Skin of body (tissue), 2 donors: ENCODE measurements around the gene NEURL1. TPM values are rescaled to one million over a fixed set of nuclear protein-coding genes. Genes with fewer than 3 reads are reported as not detected.

Source experiments
- DNase-seq: peaks from one replicate; lab custom pipeline; 2025; lab: John Stamatoyannopoulos, UW
- total RNA-seq: library from RNA; depleted of rRNA; stranded (reverse); fragments of >200 nt; gene quantifications from one replicate; pipeline ENCODE4 v1.2.3, GENCODE V29; 2014

The NEURL1 gene
- total RNA-seq, 1 donor from 2014 or later: 2.1 TPM

DNA sequence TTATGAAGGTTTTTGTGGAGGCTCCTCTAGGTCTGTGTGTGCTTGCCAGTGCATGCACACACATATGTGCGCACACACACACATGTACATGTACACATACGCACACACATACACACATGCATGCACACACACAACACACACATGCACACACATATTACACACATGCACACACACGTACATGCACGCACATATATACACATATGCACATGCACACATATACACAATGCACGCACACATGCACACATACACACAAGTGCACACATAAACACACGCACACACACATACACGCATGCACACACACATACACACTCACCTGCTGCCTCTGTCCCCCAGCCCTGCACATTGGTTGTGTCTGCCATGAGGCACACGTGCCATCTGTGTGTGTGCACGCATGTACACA lies 66.3 kb downstream of the NEURL1 start:
- DNase-seq: no peak

DNA sequence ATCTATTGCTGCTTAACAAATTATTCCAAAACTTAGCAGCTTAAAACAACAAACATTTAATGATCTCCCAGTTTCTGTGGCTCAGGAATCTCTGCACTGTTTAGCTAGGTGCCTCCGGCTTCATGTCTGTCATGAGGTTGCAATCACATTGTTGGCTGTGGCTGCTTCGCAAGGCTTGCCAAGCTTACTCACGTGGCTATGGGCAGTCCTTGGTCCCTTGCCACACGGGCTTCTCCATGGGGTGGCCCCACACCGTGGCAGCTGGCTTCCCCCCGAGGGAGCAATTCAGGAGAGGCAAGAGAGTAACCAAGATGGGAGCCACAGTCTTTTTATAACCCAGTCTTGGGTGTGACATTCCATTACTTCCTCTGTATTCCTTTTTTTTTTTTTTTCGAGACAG lies 67.4 kb downstream of the NEURL1 start:
- DNase-seq: no peak

DNA sequence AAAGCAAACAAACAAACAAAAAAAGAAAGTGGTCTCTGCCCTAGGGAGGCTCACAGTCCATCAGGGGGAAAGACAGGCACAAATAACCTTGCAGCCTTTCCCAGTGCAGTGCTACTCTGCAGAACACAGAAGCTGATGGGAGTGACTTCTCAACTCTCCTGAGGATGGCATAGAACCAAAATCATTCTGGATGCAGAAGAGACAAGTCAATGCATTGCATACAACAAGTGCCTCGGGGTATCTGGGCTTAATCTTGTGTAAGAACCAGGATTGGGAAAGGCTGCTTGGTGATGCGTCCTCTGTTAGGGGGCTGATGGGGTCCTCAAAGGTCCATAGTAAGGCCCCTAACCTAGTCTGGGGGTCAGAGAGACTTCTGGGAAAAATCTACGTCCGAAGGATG lies 68.9 kb downstream of the NEURL1 start:
- no peak for DNase-seq

DNA sequence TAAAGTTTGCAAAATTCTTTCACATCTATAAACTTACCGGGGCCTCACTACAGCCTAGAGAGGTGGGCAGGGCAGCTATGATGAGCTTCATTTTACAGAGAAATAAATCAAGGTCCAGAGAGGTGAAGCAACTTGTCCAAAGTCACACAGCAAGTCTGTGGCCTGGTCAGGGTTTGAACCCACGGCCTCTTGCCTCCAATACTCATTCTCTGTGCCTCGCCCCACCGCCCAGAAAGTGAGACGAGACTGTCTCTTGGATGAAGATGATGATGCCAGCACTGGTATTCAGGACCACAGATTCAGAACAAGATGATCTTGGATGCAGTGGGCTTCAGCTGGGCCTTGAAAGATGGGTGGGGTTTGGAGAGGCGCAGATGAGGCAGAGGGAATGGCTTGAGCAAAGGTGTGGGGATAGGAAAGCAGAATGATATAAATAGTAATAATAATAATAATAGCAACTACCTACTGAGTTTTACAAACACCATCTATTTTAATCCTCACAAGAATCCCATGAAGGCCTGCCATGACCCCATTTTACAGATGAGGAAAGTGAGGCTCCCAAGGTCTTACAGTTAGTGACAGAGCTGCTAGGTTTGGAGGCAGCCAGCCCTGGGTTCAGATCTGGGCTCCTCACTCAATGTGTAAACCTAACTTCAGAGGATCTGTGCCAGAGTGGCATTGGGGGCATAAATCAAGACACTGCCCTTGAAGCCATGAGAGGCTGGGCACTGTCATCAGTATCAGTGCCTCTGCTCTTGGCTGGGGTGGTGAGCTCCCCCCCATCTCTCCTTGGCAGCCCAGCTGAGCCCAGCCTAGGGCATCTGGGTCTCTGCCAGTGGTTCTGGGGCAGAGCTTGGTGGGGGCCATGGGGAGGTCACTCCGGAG lies 70.0 kb downstream of the NEURL1 start:
- no peak for DNase-seq

DNA sequence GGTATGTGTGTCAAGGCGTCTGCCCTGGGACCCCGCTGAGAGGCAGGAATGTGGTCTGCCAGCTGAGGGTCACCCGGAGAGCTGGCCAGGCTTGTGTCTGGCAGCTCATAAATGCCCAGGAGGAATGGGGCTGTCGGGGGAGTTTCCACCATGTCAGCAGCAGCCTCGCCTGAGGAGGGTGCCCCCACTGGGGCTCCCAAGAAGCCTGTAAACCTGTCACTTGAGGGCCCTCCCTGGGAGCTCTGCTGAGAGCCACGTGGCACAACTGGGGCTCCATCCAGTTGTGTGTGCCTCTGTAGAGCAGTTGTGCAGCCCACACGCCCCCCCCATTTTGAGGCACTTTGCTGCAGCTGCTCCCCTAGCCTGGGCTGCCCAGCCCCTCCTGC lies 70.6 kb downstream of the NEURL1 start:
- DNase-seq: no peak

DNA sequence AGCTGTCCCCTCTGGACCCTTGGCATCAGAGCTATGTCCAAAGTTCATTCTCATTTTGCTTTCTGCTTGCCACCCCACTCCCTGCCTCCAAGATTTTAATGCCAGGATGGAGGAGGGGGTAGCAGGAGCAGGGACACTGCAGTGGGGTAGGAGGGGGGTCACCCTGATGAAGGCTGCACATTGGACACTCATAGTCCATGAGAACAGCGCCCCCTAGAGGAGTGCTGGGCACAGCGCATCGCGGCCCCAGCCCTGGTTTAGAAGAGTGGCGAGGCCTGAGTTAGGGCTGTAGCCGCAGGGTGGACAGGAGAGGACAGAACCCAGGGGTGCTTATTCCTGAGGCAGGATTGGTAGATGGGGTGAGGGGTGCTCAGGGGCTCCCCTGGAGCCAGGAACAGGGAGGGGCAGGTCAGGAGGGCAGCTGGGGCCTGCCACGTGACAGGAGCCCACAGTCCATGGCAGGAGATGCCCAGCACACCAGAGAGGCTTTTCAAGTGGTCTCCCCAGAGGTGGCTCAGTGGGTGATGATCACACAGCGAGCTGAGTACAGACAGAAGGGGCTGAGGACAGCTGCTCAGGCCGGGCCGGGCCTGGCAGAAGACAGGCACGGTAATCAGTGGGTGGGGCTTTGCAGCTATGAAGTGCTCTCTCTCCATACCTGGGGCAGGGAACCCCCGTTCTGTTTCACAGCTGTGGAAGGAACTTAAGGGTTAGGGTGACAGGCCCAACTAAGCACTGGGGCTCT lies 71.4 kb downstream of the NEURL1 start:
- DNase-seq: no peak

DNA sequence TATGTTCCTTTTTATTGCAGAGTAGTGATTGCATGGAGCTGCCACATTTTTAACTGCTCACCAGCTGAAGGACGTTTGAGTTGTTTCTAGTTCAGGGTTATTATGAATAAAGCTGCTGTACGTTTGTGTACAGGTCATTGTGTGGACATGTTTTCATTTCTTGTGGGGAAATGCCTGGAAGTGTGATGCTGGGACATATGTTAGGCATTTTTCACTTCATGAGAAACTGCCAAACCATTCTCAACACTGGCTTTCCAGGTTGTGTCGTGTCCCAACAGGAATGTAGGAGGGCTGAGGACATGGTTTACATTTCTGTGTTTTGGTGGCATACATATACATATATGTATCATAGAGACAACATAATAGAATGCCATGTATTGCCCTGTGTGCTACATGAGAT lies 73.0 kb downstream of the NEURL1 start:
- DNase-seq: no peak

DNA sequence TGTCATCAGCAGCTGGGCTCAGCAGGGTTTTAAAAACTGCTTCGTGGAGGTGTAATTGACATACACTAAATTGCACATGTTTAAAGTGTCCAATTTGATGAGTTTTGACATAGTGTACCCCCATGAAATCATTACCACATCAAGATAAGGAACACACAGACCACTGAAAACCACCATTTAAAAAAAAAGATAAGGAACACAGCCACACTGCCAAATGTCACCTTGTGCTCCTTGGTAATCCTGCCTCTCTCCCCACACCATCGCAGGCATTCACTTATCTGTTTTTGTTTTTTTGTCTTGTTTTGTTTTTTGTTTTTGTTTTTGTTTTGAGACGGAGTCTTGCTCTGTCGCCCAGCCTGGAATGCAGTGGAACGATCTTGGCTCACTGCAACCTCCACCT lies 75.0 kb downstream of the NEURL1 start:
- no peak for DNase-seq

DNA sequence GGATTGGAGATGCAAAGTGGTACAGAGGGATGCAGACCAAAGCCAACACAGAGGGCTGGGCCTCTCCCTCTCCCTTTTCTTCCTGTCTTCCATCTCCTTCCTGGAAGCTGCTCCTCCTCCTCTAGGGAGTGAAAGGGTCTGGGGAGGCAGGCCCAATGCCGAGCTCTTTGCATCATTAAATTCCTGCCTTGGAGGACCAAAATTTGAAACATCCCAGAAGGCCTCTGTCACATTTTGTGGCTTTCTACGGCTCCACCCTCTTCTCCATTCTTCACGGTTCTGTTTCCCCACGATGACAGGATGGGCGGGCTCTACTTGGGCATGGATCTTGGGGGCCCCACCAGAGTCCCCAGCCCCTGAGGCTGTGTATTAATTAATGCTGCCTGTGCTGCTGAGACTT lies 76.4 kb downstream of the NEURL1 start:
- peak; percentile 87 for DNase-seq

DNA sequence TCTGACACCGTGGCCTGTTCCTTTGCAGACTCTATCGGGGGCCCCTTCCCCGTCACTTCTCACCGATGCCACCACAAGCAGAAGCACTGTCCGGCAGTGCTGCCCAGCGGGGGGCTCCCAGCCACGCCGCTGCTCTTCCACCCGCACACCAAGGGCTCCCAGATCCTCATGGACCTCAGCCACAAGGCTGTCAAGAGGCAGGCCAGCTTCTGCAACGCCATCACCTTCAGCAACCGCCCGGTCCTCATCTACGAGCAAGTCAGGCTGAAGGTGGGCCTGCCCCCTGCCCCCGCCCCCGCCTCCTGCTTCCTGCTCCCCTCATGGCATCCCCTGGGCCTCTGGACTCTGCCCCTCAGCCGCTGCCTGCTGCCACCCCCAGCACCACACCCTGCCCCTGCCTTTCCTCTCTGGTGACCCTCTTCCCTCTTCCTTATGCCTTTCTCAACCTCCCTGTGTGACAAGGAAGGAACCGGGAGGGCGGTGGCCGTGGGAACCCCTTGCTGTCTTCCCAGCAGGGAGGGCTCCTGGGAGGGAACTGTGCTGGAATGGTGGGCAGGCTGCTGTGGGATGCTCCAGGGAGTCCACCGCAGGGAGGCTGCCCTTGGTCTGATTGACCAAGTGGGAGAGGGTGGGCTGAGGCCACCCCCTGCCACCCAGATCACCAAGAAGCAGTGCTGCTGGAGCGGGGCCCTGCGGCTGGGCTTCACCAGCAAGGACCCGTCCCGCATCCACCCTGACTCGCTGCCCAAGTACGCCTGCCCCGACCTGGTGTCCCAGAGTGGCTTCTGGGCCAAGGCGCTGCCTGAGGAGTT lies 77.5 kb downstream of the NEURL1 start:
- DNase-seq: no peak

DNA sequence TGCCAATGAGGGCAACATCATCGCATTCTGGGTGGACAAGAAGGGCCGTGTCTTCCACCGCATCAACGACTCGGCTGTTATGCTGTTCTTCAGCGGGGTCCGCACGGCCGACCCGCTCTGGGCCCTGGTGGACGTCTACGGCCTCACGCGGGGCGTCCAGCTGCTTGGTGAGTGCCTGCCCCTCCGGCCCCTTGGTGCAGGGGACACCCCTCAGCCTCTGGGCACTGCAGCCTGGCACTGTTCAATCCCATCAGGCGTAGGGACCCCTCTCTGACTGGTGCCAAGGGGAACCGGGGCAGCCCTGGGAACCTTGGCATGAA lies 78.1 kb downstream of the NEURL1 start:
- no peak for DNase-seq

DNA sequence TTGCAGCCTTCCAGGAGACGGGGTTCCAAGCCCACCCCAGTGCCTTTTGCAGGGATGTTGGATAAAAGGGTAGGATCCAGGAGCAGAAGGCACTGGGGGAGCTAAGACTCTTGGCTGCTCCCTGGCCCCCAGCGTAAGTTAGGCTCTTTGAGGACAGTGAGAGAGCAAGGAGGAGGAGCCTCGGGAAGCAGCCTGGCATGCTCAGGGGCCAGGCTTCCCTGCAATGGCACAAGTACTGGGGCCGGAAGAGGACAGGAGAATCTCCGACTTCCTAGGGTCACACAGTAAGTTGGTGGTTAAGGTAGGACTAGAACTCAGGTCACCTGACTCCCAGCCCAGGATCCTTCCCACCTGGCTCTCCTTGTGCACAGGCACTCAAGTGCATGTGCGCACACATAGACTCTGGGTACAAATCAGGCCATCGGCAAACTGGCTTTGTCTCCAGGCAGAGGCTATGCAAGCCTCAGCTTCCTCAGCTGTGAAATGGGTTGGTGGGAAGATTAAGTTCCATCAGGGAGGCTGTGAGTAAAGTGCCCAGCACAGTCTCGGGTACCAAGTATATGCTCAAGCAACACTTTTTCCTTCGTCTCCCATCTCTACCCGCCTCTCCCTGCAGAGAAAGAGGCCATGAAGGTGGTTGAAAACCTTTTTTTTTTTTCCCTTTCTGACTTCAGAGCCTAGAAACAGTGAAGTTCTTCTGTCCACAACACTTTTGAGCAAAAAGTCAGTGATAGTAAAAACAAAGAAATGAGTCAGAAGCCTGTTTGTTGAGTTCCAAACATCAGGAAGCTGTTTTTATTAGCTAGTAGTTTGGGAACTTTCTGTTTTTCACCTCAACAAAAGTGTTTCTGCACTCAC lies 79.1 kb downstream of the NEURL1 start:
- DNase-seq: no peak

DNA sequence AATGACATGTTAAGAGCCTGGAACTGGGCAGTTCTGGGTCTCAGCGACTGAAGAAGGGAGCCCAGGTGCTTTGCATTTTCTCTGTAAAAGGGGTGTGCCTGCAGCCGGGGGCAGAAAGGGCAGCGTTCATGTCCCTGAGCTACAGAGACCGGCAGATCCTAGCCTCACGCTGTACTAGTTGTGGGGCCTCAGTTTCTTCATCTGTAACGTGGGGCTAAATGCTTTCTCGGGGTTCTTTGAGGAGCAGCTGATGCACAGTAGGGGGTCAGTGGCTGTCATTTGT lies 79.6 kb downstream of the NEURL1 start:
- DNase-seq: no peak

DNA sequence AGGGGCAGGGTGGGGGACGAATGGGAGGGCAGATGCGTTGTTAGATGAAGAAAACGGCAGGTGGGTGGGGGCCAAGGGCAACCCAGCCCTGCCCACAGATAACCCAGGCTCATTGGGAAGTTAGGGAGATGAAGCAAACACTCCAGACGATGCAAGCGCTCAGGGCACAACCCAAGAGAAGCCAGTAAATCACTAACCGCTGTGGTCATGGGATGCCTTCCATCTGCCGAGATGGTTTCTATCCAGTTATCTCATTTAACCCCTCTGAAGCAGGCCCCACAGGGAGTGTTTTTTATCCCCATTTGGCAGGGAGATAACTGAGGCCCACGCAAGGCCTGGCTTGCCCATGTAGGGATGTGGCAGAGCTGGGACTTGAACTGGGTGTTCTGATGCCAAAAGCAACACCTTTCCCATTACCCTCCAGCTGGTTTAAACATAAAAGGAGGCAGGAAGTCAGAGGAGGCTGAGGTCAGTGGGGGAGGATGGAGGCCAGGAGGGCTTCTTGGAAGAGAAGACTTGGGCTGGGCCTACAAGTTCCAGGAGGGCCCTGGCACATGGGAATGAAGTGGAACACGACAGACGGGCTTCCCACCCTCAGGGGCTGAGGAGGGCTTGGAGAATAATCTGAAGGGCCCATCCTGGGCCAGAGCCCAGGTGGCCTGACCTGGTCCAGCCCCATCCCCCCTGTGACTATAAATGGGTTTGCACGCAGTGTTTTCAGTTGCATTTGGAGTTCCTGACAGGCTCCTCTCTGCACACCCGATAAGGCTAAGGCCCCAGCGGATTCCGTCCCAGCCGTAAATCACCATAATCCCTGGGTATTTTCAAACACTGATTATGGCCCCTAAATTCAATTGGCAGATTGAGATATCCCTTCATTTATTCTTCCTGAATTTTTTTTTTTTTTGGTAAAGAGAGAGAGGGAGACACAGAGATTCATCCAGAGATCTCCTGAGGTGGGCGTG lies 80.9 kb downstream of the NEURL1 start:
- no peak for DNase-seq

DNA sequence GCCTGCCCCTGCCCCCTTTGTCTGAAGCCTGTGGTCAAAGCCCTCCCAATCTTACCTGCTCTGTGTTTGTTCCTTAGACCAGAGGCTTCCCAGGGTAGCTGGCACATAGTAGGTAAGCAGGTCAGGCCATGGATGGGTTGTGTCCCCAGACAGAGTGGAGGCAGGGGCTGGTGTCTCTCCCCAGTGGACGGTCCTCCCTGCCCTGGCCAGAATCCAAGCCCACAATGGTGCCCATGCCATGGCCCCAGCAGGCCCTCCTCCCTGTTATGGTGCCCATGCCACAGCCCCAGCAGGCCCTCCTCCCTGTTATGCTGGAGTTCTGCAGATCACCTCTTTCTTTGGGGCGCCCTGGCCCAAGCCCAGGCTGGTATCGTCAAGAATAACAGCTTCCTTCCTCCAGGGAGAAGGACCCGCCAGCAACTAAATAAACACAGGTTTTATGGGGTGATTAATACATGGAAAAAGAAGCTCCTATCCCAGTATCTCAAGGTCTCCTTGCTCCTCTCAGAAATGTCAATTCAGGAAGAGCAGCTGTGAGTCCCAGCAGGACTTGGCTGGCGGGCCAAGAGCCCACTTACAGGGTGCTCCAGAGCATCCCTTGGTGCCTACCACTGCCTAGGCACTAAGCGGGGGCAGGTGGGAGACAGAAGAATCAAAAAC lies 82.0 kb downstream of the NEURL1 start:
- no peak for DNase-seq

DNA sequence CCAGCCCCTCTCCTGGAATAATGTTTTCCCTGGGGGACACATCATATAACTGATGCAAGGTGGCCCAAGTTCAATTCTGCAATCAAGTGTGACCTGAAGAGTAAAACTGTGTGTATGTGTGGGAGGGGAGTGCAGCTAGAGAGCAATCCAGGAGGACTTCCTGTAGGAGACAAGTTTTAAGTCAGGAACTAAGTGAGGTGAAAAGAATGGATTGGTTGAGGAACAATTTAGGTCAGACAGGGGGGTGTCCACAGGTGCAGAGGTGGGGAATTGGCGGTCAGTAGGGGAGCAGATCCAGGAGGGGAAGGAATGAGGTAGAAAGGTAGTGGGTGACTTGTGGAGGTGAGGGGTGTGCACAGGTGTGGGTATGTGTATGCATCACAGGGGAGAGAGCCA lies 82.6 kb downstream of the NEURL1 start:
- no peak for DNase-seq

DNA sequence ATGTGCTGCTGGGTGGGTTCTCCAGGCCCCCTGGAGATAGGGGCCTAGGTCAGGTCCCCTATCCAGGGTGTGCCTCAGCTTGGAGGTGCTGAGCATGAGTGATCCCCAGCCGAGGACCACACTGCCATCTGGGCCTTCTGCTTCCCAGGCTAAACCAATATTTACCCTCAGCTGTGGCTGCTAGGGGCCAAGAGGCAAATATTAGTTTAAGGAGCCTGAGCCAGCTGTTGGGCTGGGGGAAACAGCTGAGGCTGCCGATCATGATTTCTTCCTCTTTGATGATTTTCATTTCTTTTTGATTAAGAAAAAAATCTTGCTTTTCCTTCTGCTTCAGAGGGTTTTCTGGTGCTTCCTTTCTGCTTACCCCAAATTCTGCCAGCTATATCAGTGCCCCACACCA lies 83.4 kb downstream of the NEURL1 start:
- no peak for DNase-seq

DNA sequence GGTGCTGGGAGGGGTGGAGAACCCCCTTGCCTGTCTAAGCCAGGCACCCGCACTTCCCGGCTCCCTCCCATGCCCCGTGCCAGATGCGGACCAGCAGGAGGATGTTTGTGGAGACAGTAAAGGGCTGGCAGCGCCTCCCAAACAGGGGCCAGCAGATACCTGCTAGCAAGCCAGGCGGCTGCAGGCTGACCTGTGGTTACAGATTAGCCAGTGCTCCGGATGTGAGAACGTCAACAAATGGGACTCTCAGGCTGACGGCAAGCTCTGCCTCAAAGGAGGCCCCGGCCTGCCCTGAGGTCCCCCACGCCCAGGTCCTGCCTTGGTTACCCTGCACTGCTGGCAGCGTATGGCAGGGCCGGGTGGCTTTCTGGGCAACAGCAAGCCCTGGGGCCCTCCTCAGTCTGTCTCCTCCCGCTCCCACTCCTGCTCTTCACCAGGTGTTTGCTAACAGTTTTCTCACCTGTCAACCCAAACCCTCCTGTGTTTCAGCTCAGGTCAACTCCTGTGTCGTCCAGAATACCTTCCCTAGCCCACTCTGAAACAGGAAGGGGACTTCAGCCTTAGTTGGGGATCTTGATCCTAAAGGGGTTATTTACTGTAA lies 85.4 kb downstream of the NEURL1 start:
- no peak for DNase-seq

DNA sequence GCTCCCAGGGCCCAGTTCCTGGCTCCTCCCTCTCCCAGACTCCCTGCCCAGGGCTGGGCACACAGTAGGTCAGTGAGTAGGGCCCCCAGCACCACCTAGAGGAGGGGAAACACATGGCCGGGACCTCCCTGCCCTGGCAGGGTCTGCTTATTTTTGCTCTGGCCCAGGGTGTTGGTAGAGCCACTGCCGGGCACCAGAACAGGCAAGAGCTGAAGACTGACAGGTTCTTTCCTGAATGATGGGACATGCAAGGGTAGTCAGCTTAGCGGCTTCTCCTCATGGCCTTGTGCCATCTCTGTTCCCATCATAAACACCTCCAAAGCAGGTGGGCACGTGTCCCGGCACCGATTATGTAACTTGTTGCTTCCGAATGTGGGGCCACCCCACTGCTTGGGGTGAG lies 86.5 kb downstream of the NEURL1 start:
- DNase-seq: no peak
